Renal cortex interstitium (tissue), 11 donors: ENCODE measurements around the gene CAPN8. TPM values are rescaled to one million over a fixed set of nuclear protein-coding genes. Genes with fewer than 3 reads are reported as not detected.

Experiments
- DNase-seq, 11 donors: peaks; one replicate each; pipeline ENCODE4 v3.0.0-alpha.2; 2013; ENCODE audit warnings: low read depth in 9 of 11, low spot score in 4 of 11; ENCODE audit errors: extremely low read depth in 1 of 11
- polyA plus RNA-seq, 3 donors: library from polyadenylated mRNA; unstranded; fragments of 120-200 nt; gene quantifications; one replicate each; pipeline ENCODE4 v1.2.1, GENCODE V29; 2013; ENCODE audit not compliant: insufficient read length in 3 of 3

The CAPN8 gene
- polyA plus RNA-seq, 3 donors: 2.6 to 3.8 (median 2.8) TPM

DNA sequence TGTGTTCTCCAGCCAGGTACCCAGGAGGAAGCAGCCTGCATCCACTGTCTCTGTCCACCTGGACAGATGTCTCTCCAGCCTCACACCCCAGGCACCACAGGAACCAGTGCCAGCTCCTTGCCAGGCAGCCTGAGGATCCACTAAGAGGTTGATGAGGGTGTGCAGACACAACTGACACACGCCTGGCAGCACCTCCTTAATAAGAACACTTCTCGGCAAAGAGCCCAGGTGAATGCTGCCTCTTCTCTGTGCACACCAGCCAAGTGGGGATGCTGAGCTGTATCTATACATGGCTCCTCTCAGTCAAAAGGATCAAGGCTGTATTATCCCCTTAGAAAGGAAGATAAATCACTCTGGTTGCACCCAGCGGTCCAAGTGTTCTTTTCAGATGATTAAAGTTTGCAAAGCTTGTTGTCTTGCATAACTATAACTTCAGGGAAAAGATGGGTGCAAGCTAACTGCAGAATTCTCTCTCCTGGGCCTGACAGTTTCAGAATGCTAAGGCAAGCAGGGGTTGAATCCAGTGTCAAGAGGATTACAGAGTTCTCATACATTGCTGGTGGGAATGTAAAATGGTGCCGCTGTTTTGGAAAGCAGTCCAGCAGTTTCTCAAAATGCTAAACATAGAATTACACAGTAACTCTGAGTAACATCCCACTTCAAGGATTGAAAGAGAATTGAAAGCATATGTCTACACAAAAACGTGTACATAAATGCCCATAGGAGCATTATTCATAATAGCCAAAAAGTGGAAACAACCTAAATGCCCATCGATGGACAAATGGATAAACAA is 3.7 kb upstream of the CAPN8 start:
- no peak for DNase-seq

DNA sequence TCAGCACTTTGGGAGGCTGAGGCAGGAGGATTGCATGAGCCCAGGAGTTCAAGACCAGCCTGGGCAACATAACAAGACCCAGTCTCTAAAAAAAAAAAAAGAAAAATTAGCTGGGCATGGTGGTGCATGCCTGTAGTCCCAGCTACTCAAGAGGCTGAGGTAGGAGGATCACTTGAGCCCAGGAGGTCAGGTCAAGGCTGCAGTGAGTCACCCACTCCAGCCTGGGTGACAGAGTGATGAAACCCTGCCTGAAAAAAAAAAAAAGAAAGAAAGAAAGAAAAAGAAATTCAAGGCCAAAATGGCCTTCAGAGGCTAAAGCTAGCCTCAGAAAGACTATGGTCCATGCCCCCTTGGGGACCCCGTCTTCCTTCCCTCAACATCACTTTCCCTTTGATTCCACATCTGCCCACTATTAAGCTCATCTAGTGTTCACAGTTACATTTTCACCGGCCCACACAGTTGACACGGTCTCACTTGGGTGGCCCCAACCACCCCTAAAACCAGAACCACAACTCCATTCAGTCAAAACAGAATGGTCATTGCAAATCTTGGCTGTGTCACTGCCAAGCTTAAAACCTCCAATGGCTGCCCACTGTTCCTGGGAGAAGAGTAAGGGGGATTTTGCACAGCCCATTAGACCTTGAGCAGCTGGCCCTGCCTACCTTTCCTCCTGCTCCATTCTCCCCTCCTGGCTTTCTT is 2.1 kb upstream of the CAPN8 start:
- DNase-seq: no peak

DNA sequence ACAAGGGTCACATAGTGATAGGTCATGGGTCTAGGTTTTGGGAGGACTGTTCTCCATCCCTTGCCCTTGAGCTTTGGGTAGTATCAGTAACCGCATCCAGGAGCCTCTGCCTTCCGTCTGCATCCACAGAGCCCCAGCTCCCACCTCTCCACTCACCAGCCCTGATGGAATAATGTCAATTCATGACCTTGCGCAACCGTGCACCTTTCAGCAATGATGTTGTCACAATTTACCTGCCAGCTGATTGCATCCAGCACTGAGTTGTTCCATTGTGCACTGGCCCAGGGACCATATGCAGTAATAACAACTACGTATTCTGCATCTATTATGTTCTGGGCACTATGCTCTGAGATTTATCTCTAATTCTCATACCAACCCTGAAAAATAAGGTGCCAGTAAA is 1.4 kb downstream of the CAPN8 start:
- no peak for DNase-seq

DNA sequence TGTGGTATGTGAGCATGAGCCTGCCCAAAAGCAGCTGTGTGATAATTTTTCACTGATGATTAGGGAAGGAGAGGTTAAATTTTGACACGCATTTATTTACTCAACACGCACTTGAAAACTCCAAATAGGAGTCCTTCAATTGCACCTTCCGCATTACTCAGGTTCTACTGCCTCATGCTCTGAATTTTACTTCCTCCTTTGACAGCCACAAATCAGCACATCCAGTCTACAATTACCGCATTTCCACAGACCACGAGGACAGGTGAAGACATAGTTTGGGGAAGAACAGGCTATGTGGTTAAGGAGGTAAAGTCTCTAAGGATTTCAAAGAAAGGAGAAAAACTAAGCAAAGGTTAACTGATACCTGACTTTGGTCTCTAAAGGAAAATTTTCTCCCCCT is 2.6 kb downstream of the CAPN8 start:
- no peak for DNase-seq

DNA sequence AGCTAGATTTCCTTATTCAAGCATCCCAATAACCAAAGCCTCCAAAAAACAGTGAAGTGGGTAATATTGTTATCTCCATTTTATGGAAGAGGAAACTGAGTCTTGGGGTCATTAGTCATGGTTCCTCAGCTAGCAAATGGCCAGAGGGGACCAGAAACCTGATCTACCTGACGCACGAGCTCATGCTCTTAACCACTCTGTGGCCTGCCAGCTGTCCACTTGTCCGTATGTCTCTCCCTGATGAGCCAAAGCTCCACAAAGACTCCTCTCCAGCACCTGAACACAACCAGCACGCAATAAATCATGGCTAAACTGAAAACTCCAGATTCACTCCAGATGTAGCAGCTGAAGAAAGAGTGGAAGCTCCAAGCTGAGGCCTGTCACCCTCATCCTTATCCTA is 5.8 kb downstream of the CAPN8 start:
- DNase-seq: no peak

DNA sequence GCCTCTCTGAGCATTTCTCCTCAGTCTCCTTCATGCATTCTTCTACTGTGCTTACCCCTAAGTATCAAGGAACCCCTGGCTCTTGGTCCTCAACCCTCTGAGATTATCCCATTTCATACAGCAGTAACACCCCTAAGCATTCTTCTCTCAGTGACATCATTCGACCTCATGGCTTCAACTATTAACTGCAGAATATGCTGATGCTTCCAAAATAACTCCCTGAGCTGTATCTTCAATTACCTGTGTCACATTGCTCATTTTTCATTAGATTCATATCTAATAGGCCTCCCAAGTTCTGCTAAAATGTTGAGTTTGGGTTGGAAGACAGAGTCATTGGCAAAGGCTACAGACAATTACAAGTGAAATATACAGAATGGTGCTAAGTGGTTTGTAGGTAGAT is 7.5 kb downstream of the CAPN8 start:
- no peak for DNase-seq

DNA sequence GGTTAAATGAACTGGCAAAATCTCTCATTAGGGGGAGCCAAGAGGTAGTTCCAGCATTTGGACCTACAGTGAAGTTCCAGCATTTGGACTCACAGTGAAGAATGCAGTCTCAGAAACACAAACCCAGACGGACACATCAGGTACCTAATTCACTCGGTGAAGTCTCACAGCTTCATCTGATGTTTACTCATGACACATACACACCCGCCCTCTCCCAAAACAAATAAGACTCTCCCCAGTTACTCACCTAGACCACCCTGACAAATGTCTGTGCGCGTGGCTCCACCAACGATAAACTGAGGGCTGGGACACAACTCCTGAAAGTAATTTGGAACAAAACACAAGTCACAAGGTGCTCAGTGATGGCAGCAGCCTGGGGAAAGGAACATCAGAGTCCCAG is 11.4 kb downstream of the CAPN8 start:
- DNase-seq: no peak

DNA sequence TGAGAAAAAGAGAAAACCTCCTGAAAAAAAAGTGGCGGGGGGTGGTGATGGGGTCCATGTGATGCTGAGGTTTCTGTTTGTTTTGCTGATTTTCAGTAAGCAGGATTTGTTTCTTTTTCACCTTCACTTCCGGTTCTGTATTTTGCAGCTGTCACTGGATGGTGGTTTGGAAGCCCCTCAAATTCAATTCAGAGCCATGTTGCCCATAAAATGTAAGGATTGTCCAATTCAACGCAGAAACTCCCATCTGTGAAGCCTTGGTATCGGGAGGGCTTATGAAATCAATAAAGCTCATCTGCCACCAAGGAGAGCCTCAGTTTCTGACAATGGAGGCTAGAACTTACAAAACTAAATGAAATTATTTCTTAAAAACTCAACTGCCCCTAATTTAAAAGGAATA is 12.1 kb downstream of the CAPN8 start:
- no peak for DNase-seq

DNA sequence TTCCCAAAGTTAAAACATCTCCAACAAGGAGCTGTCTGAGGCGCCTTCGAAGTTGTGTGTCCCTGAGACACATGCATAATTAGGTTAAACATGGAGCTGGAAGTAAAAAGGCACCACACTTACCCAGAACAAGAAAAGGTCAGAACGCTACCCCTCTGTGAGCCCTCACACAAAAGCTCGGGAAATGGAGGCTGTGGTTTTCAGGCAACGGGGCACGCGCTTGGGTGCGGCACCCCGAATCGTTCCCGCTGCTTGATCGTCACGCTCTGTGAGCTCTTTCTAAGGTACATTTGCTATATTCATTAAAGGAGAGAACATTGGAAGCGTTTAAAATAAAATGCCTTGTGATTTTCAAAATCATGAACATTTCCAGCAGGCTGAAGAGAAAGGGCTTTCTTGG is 12.5 kb downstream of the CAPN8 start:
- DNase-seq: no peak

DNA sequence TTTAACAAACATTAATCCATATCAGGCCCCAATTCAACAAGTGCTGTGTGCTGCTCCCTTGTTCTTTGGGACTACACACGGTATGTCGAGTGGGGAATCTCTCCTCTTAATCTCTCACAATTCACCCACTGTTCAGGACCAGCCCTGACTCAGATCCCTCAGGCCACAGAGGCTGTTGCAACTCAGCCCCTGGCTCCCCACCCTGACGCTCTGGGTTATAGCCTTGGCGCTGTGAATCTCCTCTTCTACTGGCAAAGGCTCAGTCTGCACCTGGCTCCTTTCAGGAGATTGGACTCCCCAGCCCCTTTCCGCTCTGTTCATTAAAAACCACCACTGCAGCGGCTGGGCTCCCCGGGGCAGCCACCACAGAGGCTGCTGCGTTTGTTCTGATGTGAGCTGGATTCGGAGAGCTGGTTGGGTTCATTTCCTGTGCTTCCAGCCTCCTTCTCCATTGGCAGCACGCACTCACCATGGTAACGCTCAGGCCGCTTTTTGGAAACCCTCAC is 13.0 kb downstream of the CAPN8 start:
- no peak for DNase-seq

DNA sequence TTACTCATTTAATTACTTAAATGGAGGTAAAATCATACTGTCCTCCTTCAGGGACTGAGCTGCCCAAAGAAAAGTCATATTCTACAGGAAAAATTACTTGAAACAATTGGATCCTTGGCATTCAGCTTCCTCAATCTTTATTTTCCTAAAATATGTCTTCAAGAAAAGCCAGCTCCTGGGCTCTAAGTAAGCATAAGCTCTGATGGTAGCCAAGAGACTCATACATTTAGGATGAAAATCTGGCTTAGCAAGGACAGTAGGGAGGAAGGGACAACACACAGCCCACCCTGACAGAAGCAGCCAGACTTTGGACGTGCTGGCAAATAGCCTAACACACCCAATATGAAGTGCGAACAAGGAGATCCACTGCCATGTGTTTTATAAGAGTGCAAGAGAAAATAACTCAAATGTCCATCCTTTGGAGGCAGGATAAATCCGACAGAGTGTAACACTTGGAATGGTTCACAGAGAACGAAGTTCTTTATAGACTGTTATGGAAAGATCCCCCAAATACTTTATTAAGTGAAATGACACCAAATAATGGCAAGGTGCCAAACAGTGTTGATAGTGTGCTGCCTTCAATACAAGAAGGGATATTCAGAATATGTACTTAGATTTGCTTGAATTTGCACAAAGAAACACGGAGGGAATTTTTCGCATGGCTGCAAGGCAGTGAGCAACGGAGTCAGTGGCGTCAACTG is 14.1 kb downstream of the CAPN8 start:
- no peak for DNase-seq

DNA sequence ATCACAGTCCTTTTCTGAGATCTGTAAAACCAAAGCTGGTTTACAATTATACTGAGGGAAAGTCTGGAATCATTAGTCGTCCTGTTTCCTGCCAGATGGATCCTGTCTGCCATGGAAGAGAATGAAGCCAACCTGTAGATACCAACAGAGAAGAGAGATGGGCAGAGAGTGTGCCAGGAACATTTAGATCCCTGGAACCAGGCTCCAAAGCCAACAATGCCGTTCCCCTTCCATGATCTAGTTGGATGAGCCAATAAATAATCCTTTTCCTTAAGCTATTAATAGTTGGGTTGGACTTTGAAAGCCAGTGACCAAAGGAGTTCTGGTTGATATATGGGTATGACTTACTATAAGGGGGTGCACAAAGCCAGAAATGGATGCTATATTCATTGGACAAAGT is 15.0 kb downstream of the CAPN8 start:
- DNase-seq: no peak

DNA sequence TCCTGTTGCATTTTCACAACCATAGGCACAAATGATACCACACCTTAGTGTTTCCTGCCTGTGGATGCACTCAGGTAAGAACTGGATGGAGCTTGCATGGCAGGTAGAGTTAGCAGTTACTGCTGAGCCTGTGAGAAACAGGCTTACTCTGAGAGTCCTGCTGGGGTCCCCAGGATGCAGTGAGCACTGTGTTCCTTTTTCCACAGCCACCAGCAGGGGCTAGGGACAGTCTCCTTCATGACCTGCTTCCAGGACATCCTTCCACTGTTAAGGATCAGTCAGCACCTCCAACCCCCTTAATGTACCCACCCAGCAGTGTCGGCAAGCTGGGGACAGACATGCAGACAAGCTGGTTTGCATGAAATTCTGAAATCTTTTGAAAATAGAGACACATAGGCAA is 16.3 kb downstream of the CAPN8 start:
- DNase-seq: no peak

DNA sequence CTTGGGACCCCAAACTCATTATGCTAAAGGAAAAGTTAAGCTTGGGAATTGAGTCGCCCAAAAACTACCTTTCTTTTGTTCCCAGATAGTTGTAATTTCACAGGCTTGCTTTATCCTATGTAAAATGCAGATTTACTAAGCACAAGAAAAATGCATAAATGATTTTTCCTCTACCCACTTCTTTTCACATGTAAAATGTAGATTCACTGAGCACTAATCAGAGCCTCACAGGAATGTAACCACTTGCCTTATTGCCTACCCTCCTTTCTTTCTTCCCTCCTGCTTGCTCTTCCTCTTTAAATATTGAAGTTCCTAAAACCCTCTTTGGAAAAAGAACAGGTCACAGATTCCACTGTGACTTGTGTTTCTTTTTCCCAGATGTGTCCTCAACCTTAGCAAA is 18.3 kb downstream of the CAPN8 start:
- DNase-seq: no peak

DNA sequence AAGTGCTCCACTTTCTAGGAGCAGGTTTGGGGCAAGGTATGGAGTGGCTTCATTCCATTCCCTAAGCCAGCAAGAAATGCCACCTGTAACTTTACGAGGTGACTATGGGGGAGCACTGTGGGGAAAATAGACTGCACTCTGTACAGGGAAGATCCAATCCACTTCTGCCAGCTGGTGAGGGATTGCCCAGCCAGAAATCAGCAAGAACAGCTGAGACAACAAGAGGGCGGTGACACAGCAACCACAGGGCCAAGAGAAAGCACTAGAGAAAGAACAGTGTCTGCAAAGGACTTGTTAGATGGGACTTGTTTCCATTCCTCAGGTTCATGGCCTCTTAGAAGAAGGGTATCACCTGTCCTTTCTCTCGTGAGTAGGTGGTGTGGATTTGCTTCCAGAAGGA is 19.6 kb downstream of the CAPN8 start:
- no peak for DNase-seq

DNA sequence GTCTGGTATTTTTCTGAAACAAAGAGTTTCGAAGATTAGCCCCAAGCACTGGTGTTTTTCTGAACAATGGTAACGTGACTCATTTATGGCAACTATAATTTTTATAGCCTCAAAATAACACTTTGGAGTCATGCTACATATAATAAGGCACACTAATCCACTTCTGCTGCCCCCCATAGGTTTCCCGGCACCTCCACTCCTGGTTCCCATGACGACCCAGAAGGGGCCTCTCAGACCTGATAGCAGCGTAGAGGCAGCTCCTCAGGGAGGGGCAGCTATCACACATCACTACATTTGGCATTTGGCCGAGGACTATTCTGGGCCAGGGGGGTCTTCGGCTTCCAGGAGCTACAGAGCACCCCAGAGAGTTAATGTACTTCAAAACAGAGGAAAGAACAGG is 23.3 kb downstream of the CAPN8 start:
- DNase-seq: no peak

DNA sequence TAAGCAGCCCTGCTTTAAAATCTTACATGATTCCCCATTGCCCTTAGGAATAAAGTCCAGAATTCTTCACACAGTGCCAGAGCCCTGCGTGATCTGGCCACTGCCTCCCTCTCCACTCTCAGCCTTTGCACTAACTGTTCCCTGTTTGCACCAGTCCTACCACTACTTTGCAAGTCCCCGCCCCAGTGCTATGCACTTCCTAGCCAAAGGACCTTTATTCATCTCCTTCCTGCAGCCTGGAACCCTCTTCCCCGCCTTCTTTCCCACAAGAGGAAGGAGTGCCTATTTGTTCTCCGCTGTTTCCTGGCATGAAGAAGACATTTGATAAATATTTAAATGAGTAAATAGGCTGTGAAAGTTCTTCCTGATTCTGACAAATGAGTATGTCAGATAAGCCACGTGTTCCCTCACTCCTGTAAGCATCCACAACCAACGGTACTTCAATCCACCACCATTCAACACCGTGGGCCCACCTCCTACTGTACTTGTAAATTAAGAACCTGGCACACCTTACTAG is 23.9 kb downstream of the CAPN8 start:
- no peak for DNase-seq

DNA sequence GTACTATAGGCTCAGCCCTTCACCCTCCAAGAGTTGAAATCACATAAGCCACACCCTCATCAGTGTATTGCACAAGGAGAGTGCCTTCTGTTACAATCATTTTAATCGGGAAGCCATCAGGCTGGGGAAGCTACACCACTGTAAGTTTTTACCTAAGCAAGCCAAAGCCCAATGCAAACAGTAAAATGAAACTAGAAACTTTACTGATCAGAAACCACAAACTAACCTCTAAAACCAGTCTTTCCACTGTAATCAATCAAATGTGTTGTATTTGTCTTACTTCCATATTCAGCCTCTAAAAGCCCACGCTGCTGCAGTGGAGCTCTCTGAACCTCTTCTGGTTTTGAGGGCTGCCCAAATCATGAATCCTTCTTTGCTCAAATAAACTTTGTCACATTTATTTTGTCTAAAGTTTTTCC is 26.2 kb downstream of the CAPN8 start:
- DNase-seq: no peak

DNA sequence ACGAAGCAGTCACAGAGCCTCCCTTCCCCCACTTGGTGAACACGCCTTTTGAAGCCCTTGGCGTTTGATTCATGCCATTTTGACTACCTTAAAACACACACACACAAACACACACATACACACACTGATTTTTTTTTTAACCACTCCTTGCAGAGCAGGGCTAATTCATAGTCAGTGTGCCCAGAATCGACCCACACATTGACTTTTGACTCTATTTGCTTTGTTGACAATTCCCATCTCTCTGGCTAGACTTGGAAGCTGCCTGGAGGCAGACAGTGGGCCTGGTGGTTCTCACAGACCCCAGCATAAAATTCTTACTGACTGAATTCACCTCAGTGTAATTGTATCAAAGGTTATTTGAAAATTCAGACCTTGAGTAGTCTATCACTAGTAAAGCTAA is 30.3 kb downstream of the CAPN8 start:
- DNase-seq: no peak

DNA sequence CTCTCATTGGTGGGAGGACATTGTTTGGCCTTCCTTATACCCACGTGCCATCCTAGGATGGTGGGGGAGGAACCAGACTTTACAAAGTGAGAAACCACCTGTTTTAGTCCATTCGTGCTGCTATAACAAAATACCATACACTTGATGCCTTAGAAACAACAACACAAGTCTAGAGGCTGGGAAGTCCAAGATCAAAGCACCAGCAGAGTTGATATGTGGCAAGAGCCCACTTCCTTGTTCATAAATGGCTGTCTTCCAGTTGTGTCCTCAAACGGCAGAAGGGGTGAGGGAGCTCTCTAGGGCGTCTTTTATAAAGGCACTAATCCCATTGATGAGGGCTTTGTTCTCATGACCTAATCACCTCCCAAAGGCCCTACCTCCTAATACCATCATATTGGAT is 31.1 kb downstream of the CAPN8 start:
- no peak for DNase-seq
